ENCODE data around the gene TRIM13. TPM values are rescaled to one million over a fixed set of nuclear protein-coding genes. Genes with fewer than 3 reads are reported as not detected.
"Not testable (repeated sequence)": the region's sequence is repeated elsewhere in the genome, so short reads cannot be mapped to it uniquely, and the experiment has no call there.

TRIM13 gene
- total RNA-seq, 1 experiment from 2014 or later = 14.0 TPM

DNA sequence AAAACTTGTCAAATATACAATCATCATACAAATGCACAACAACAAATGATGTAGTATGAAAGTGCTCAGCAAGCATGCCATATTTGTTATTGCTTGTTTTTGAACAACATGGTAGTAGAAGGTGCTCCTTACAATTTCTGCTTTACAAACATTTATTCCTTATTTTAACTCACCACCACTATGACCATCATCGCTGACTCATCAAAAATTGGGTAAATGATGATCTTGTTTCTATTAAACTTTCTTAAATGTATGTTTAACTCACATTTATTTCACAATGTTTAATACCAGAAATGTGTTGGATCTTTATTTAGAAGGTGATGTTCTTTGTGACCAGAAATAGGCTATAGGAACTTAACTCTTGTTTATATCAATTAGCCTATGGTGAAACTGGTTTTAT, 63.9 kb downstream of the TRIM13 start:
- DNase-seq (ENCODE audit: low read depth) = no peak

DNA sequence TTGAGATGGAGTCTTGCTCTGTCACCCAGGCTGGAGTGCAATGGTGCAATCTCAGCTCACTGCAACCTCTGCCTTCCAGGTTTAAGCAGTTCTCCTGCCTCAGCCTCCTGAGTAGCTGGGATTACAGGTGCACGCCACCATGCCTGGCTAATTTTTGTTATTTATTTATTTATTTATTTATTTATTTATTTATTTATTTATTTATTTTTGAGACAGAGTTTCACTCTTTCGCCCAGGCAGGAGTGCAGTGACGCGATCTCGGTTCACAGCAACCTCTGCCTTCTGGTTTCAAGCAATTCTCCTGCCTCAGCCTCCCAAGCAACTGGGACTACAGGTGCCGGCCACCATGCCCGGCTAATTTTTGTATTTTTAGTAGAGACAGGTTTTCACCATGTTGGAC, 65.5 kb downstream of the TRIM13 start:
- DNase-seq (ENCODE audit: low read depth) = not testable (repeated sequence)

DNA sequence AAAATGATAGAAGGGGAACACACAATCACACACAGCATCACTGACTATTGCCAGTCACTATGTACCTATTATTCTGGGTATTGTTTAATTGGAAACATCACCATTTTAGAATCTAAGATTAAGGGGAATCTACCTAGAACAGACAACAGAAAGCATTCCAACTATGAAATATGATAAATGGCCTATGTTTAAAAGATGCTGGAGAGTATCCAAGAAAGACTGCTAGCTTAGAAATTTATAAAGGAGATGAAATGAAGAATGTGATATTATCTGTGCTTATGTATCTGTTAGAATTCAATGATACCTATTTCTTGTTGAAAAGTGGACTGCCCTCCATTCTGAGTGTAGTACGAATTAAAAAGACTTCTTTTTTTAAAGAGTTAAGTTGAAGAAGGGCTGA, 68.9 kb downstream of the TRIM13 start:
- DNase-seq (ENCODE audit: low read depth) = no peak

Other genes with a start within 250 kb of the TRIM13 start
- 23.0 and 32.2 TPM in 2 replicates for gene KPNA3, start 204.4 kb upstream of the TRIM13 start, total RNA-seq (2014; rRNA removed; shearing (Covaris generic))
- 9.4 and 11.8 TPM in 2 replicates for gene SPRYD7, start 60.7 kb upstream of the TRIM13 start, total RNA-seq (2014; rRNA removed; shearing (Covaris generic))
- gene KCNRG, start 18.4 kb downstream of the TRIM13 start, total RNA-seq (2014; rRNA removed; shearing (Covaris generic)) = 0.17 and 1.4 TPM in 2 replicates